ENCODE data around the gene MXRA7.

GRCh38 chr17:76654408-76654807 is 56.4 kb downstream of the MXRA7 start:
- TF ChIP-seq POLR2A (IDR thresholded peaks at IDR 0.05), result no peak
- TF ChIP-seq, protein P1, sequence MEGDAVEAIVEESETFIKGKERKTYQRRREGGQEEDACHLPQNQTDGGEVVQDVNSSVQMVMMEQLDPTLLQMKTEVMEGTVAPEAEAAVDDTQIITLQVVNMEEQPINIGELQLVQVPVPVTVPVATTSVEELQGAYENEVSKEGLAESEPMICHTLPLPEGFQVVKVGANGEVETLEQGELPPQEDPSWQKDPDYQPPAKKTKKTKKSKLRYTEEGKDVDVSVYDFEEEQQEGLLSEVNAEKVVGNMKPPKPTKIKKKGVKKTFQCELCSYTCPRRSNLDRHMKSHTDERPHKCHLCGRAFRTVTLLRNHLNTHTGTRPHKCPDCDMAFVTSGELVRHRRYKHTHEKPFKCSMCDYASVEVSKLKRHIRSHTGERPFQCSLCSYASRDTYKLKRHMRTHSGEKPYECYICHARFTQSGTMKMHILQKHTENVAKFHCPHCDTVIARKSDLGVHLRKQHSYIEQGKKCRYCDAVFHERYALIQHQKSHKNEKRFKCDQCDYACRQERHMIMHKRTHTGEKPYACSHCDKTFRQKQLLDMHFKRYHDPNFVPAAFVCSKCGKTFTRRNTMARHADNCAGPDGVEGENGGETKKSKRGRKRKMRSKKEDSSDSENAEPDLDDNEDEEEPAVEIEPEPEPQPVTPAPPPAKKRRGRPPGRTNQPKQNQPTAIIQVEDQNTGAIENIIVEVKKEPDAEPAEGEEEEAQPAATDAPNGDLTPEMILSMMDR (IDR thresholded peaks at IDR 0.05), result no peak
